ENCODE data around the gene DCP2.

The DCP2 gene

GRCh38 chr5:112967520-112968083 is 9.0 kb upstream of the DCP2 start:
- no peak for DNase-seq (ENCODE audit: low read depth)

- DNase-seq (ENCODE audit: low read depth): no peak
Observed at GRCh38 chr5:112968411-112969106, 8.0 kb upstream of the DCP2 start.

GRCh38 chr5:112971276-112971675 is 5.3 kb upstream of the DCP2 start:
- no peak for DNase-seq (ENCODE audit: low read depth)

- no peak for DNase-seq (ENCODE audit: low read depth)
Observed at GRCh38 chr5:112973036-112973435, 3.6 kb upstream of the DCP2 start.

- DNase-seq (ENCODE audit: low read depth): no peak
Observed at GRCh38 chr5:112973904-112974303, 2.7 kb upstream of the DCP2 start.

- DNase-seq (ENCODE audit: low read depth): no peak
Observed at GRCh38 chr5:112974901-112975300, 1.7 kb upstream of the DCP2 start.

GRCh38 chr5:112975721-112976431 is 722 bp upstream of the DCP2 start:
- DNase-seq (ENCODE audit: low read depth): no peak

GRCh38 chr5:112977440-112977861 is 853 bp downstream of the DCP2 start:
- no peak for DNase-seq (ENCODE audit: low read depth)

GRCh38 chr5:112978836-112979235 is 2.2 kb downstream of the DCP2 start:
- DNase-seq (ENCODE audit: low read depth): no peak

GRCh38 chr5:112979723-112980122 is 3.1 kb downstream of the DCP2 start:
- no peak for DNase-seq (ENCODE audit: low read depth)

- no peak for DNase-seq (ENCODE audit: low read depth)
Observed at GRCh38 chr5:112983363-112983762, 6.8 kb downstream of the DCP2 start.

GRCh38 chr5:112986224-112986623 is 9.6 kb downstream of the DCP2 start:
- DNase-seq (ENCODE audit: low read depth): no peak

- peak; percentile 48 for DNase-seq (ENCODE audit: low read depth)
Observed at GRCh38 chr5:112995764-112996618, 19.4 kb downstream of the DCP2 start.

- DNase-seq (ENCODE audit: low read depth): no peak
Observed at GRCh38 chr5:112996830-112997374, 20.3 kb downstream of the DCP2 start.

- DNase-seq (ENCODE audit: low read depth): no peak
Observed at GRCh38 chr5:112998296-112998695, 21.7 kb downstream of the DCP2 start.

- no peak for DNase-seq (ENCODE audit: low read depth)
Observed at GRCh38 chr5:113000466-113000865, 23.9 kb downstream of the DCP2 start.

- DNase-seq (ENCODE audit: low read depth): no peak
Observed at GRCh38 chr5:113002423-113002822, 25.8 kb downstream of the DCP2 start.

- no peak for DNase-seq (ENCODE audit: low read depth)
Observed at GRCh38 chr5:113003763-113004162, 27.2 kb downstream of the DCP2 start.

GRCh38 chr5:113005454-113005853 is 28.9 kb downstream of the DCP2 start:
- no peak for DNase-seq (ENCODE audit: low read depth)

- DNase-seq (ENCODE audit: low read depth): no peak
Observed at GRCh38 chr5:113017881-113018635, 41.5 kb downstream of the DCP2 start.

Measured in stromal cell of bone marrow (primary cell).